Renal cortex interstitium (tissue), 11 donors: ENCODE data around the gene CEP72. TPM values are rescaled to one million over a fixed set of nuclear protein-coding genes. Genes with fewer than 3 reads are reported as not detected.
A peak's percentile ranks its signal among the peaks of the same experiment; 100 is the strongest.
"Not testable (repeated sequence)": the region's sequence is repeated elsewhere in the genome, so short reads cannot be mapped to it uniquely, and the experiment has no call there.

Experiments used
- DNase-seq, 11 donors: peaks; one replicate each; pipeline ENCODE4 v3.0.0-alpha.2; 2013; ENCODE audit warnings: low read depth in 9 of 11, low spot score in 4 of 11; ENCODE audit errors: extremely low read depth in 1 of 11
- polyA plus RNA-seq, 3 donors: library from polyadenylated mRNA; unstranded; fragments of 120-200 nt; gene quantifications; one replicate each; pipeline ENCODE4 v1.2.1, GENCODE V29; 2013; ENCODE audit not compliant: insufficient read length in 3 of 3

The CEP72 gene
- polyA plus RNA-seq, 3 donors, result 8.7 to 10.8 (median 10.3) TPM

DNA sequence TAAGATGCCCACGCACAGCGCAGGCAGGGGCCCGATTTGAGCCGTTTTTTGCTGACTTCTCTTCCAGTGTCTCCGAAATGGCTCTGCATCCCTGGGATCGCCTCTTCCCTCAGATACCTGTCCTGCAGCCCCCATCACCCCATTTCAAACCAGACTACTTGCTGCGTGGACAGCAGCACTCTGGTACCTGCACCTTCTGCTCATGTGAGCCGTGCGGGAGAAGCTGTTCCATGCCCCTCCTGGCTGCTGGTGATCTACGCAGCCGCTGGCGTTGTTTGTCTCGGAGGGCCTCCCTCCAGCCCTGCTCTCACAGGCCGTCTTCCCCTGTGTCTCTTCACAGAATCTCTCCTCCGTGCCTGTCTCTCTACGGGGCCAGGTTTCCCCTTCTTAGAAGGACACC is 13.4 kb downstream of the CEP72 start:
- no peak for DNase-seq

DNA sequence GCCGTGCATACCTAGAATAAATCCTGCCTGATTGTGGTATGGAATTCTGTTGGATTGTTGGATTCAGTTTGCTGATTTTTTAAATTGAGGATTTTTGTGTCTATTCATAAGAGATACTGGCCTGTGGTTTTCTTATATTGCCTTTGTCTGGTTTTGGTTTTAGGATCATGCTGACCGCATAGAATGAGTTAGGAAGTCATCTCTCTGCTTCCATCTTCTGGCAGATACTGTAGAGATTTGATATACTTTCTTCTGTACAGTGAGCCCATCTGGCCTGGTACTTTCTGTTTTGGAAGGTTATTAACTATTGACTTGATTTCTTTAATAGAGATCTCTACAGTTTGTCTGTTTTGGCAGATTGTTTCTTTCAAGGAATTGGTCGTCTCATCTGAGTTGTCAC is 14.7 kb downstream of the CEP72 start:
- DNase-seq, result no peak

DNA sequence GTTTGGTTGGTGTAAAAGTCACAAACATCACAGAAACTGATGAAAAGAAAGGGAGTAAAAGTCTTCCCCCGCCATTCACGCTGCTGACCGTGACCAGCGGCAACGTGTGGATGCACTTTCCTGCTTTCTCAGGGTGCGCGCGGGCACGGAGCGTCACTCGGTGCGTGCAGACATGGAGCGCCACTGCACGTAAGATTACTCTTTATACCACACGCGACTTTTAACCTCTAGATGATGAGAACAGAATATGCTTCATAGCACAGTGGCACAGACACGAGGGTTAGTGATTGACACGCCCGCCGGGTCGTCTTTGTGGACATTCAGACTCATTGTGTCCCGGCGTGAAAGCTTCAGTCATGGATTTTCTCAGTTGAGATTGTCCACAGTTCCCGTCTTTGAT is 15.7 kb downstream of the CEP72 start:
- DNase-seq, result no peak

DNA sequence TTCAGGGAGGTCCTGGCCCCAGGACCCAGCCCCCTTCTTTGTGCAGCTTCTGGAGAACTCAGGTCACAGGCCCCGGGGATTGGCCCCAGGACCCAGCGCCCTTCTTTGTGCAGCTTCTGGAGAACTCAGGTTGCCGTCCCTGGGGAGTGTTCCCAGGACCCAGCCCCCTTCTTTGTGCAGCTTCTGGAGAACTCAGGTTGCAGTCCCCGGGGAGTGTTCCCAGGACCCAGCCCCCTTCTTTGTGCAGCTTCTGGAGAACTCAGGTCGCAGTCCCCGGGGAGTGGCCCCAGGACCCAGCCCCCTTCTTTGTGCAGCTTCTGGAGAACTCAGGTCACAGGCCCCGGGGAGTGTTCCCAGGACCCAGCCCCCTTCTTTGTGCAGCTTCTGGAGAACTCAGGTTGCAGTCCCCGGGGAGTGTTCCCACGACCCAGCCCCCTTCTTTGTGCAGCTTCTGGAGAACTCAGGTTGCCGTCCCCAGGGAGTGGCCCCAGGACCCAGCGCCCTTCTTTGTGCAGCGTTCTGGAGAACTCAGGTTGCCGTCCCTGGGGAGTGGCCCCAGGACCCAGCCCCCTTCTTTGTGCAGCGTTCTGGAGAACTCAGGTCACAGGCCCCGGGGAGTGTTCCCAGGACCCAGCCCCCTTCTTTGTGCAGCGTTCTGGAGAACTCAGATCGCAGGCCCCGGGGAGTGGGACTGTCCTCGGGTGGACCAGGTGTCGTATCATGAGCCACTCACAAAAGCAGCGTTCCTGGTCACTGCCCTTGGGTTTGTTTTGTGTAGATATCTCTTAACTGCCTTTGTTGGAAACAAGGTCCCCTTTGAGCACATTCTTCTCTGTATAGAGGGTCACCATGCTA is 16.4 kb downstream of the CEP72 start:
- DNase-seq, result not testable (repeated sequence)

DNA sequence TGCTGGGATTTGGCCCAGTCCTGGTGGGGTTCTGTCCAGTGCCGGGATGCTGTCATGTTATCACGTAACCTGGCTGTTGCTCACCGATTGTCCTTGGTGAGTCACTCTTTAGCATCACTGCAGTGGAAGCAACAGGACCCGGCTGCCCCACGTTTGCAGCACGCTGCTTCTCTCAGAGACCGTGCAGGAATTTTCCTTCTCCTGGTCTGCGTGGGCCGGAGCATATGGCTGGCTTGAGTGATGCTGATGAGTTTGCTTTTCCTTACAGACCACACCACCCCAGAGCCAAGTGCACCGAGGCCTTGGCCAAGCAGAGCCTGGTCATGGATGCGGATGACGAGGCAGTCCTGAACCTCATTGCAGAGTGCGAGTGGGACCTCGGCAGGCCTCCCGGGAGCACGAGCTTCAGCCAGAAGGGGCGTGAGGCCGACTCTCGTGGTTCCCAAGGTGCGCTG is 21.4 kb downstream of the CEP72 start:
- DNase-seq, result no peak

DNA sequence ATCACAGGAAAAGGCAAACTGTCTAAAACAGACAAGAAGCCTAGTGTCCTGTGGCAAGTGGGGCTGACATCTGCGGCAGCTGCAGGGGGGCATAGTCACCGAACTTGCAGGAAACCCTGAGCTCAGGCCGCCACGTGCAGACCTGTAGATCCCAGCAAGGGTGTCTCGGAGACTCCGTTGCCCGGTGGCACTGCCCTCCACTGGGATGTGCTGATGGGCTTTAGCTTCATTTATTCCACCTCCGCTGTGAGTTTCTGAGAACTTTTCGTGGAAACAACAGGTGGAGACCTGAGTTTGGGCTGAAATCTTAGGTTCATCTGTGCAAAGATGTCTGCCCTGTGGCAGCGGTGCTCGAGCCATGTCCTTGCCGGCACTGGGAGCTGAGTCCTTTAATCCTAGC is 22.1 kb downstream of the CEP72 start:
- DNase-seq, result no peak

DNA sequence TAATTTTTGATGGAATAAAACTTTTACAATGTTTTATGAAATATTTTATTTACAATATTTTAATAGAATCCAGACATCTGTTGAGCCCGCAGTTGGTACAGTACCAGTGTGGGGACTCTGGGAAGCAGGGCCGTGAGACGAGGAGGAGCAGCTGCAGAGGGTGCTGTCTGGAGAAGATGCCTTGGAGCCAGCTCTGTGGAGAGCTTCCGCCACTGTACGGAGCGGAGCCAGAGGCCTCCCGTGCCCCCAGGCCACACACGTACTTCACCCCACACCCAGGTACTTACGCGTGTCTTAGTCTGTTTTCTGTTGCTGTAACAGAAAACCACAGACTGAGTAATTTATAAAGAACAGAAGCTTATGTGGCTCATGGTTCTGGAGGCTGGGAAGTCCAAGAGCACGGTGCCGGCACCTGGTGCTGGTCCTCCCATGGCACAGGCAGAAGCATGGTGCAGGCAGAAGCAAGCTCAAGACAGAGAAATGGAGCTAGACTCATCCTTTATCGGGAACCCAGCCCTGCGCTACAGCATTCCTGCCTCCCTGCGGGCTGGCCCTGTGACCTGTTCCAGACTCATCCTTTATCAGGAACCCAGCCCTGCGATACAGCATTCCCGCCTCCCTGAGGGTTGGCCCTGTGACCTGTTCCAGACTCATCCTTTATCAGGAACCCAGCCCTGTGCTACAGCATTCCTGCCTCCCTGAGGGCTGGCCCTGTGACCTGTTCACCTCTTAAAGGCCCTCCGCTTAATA is 23.3 kb downstream of the CEP72 start:
- DNase-seq, result no peak

DNA sequence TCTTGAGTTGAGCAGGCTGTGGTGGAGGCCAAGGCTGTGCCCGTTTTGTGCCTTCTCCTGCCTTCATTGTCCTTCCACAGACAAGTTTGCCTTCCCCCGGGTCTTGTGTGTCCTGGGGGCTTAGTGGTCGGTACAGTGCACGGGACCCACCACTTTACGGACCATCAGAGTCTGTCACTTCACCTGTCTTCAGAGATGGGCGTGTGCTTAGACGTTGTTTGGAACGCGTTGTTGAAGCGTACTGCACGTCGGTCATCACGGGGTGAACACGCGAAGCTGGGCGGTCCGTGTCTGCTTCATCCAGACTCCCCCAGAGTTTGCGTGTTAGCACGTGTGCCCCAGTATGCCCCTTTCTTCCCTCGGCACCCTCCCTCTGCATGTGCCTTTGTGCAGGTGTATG is 24.8 kb downstream of the CEP72 start:
- no peak for DNase-seq

DNA sequence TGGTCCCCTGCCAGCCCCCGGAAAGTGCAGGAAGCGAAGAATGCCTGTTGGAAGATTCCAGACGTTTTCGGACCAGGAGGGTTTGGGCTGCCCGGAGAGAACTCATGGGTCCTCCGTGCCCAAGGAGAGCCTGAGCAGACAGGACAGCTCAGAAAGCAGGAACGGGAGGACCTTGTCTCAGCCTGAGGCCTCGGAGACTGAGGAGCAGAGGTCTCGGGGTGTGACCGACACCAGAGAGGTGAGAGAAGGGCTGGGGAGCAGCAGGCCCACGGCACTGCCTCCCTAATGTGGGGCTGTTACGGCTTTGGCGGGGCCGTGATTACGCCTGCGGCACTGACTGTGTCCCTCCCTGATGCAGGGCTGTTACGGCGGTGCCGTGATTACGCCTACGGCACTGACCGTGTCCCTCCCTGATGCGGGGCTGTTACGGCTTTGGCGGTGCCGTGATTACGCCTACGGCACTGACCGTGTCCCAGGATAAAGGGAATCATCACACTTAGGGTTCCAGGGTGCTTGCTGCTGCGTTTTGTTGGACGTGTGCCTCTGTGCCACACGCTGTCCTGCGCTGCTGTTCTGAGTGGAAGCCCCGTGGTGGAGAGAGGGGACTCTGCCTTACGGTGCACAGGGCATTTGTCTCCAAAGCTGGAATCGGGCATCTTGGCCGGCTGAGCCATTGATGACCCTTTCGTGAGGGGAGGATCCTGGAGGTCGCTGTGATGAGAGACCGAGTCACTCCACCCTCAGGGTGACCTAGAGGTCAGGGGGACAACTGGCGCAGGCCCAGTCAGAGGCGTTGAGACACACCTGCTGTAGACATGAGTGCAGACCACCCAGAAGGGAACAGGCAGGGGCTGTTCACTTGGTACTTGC is 25.7 kb downstream of the CEP72 start:
- DNase-seq, result no peak

DNA sequence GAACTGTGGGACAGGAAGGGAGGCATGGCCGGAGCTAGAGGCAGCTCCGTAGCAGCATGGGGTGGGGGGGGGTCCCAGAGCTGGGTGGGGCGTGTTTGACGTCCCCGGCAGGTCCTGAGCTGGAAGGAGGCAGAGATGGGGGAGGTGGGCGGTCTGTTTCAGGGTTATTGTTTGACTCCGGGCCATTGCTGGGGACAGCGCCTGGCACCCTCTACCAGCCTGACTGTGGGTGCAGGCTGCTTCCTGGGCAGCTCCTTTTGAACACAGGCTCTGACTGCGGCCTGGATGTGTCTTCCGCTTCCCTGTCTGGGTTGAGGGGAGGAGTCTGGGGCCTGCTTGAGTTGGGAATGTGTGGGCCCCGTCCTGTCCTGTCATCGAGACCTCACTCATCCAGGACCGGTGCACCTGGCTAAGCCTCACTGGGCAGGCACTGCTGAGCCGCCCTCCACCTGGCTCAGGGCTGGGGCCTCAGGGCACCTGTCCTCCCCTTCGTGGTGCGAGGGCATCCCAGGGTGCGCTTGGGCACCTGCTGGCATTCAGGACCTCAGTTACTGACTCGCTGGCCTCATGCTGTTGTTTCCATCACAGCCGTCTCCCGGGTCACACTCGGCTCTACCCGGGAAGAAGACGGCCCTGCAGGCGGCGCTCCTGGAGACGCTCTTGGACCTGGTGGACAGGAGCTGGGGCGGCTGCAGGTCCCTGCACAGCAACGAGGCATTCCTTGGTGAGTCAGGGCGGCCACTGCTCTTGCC is 26.5 kb downstream of the CEP72 start:
- no peak for DNase-seq

DNA sequence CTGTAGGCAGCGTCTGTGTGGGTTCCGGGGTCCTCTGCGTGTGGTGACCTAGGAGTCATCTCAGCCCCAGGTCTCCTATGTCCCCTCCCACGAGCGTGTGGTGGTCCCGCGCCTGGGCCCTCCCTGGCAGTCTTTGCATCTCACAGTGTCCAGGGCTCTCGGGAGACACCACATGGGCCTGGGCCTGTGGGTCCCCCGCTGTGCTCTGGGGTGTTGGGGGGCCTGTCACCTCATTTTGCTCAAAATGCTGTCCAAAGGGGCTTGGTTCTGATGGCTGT is 27.1 kb downstream of the CEP72 start:
- DNase-seq, result no peak

DNA sequence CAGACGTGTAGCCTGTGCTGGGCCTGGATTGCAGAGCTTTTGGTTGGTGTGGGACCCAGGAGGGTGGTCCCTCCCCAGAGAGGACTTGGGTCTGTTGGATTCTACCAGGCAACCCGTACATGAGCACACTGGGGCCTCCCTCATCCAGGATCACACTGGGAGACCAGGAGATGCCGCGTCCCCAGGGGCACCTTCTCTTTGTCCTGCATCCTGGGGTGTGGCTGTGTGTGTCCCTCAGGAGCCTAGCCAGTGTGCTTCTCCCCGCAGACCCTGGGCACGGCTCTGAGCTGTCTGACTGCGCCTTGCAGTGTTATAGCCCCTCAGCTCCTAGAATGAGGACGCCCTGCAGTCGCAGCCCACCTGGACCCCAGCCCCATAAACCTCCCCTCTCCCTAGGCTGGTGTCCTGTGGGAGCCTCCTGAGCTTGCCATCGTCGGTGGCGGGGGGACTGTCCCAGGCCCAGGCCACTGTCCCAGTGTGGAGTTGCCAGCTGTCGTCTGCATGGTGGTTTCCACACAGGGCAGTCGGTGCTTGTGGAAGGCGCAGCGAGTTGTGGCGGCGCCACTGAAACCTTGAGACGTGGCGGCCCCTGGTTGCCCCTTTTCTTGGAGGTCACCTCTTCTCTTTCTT is 27.6 kb downstream of the CEP72 start:
- no peak for DNase-seq

DNA sequence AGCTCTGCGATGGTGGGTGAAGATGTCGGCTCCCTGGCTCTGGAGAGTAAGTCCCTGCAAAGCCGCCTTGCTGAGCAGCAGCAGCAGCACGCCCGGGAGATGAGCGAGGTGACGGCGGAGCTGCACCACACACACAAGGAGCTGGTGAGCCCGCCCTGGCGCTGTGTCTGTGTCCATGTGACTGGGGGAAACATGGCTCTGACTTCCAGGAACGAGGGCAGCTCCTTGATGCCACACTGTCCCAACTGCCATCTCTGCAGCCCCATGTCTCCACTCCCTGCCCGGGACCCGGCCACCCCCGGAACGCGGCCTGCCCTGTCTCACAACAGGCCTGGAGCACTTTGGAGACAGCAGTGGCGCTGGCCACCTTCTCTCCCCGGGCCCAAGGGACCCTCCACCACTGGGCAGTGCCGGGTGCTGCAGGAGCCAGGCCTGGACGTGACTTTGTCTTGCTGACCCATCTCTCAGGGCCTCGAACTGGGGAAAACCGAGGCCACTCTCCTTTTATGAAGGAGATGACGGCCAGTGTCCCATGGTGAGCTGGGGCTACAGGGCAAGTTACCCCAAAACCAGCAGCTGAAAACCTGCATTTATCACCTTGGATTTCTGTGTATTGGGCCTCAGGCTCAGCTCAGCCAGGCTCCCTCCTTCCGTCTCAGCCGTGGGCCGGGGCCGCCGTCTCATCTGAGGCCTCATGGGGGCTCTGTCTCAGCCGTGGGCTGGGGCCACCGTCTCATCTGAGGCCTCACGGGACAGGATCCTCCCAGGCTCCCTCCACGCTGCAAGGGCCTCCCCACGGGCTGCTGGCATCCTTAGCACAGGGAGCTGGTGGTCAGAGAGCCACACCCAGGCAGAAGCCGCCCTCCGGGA is 28.6 kb downstream of the CEP72 start:
- DNase-seq, result no peak

DNA sequence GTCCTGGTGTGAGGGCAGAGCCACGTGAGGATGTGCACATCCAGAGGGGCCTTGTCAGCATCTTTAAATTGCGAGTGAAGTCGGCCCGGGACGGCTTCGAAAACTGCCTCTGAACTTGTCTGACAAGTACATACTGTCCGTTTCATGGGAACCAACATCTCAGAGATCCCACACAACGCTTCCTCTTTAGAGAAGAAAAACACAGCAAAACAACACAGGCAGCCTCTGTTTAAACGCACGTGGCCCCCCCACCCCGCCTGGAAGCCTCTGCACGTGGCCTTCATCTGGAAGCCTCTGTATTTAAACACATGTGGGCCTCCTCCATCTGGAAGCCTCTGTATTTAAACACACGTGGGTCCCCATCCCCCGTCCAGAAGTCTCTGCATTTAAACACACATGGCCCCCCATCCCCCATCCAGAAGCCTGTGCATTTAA is 29.2 kb downstream of the CEP72 start:
- no peak for DNase-seq

DNA sequence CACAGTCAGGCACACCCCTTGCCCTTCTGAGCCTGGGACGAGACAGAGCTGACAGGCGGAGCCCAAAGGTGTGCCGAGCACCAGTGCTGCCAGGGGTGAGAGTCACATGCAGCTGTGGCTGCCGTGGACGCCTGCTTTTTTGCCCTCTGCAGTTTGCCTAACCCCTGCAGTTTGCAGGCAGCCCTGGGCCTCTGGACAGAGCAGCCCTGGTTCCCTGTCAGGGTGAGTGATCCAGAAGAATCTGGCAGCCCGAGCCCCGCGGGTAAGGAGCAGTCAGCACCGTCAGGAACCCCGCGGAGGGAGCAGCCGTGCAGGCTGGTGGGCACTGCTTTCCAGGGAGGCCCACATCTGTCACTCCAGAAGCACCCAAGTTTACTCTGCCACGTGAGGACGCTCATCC is 30.3 kb downstream of the CEP72 start:
- DNase-seq, result no peak

DNA sequence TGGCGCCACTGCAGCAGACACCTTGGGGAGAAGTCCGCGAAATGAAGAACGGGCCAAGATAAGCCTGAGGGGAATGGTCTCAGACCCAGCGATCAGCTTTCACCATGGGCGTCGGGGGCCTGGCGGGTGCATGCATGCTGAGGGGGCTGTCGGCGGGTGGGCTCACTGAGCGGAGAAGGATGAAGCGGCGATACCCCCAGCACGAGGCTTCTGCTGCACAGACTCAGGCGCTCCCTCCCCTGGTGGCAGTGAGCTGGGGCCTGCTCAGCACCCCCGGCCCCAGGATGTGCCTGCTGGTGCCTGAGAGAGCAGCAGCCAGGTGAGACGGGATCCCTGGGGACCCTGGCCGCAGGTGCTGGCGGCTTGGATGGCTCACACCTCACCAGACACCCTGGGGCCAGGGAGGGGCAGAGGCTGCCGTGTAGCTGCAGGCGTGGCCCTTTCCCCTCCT is 31.2 kb downstream of the CEP72 start:
- DNase-seq, result no peak

DNA sequence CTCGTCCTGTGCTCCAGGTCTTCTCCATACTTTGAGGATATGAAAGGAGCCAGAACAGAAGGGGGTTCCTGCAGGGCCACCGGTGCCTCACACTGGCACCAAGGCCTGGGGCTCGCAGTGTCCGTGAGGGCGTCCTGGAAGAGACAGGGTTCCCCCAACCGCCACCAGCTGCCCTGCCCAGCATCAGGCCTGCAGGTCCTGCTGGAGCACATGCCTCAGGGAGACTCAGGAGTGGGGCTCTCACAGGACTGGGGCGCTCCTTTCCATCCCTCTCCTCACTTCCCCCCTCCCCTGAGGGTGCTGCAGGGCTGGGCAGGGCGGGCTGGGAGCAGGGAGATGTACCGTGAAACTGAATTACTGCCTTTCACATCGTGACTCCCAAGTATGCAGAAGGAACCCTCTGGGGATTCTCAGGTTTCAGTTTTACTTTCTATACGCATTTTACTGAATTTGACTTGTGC is 31.7 kb downstream of the CEP72 start:
- DNase-seq, result peak in 8 of 11 donors; percentile 1 to 39 (median 23)
